GM12873 (cell line): ENCODE results near the gene TMEM271.

Experiments used
- TF ChIP-seq, protein P1 (sequence below): IDR thresholded peaks from 2 replicates; pipeline ENCODE4 v1.5.1; 2012; ENCODE audit warnings: low read depth, mild to moderate bottlenecking, moderate library complexity, low read length, control low read depth; ENCODE audit not compliant: insufficient read depth; ENCODE audit errors: missing control alignments

Gene TMEM271

DNA sequence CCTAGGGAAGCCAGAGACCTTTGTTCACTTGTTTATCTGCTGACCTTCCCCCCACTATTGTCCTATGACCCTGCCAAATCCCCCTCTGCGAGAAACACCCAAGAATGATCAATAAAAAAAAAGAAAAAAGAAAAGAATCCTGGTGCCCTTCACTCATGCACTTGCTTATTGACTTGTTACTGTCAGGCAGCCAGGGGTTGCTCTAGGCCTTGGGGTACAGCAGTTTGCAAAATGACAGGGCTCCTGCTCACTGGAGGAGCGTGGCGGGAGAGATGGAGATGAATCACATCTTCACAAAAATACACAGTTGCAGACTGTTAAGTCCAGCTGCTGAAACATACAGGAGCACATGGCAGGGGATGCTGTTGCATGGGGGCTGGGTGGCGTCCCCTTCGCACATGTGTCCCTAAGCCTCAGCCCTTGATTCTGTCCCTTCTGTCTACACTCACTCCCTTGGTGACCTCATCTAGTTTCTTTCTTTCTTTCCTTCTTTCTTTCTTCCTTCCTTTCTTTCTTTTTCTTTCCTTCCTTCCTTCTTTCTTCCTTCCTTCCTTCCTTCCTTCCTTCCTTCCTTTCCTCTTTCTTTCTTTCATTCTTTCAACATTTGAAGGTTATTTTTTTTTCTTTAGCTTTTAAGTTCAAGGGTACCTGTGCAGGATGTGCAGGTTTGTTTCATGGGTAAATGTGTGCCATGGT lies 16.9 kb upstream of the TMEM271 start:
- TF ChIP-seq, protein P1, sequence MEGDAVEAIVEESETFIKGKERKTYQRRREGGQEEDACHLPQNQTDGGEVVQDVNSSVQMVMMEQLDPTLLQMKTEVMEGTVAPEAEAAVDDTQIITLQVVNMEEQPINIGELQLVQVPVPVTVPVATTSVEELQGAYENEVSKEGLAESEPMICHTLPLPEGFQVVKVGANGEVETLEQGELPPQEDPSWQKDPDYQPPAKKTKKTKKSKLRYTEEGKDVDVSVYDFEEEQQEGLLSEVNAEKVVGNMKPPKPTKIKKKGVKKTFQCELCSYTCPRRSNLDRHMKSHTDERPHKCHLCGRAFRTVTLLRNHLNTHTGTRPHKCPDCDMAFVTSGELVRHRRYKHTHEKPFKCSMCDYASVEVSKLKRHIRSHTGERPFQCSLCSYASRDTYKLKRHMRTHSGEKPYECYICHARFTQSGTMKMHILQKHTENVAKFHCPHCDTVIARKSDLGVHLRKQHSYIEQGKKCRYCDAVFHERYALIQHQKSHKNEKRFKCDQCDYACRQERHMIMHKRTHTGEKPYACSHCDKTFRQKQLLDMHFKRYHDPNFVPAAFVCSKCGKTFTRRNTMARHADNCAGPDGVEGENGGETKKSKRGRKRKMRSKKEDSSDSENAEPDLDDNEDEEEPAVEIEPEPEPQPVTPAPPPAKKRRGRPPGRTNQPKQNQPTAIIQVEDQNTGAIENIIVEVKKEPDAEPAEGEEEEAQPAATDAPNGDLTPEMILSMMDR: no peak

DNA sequence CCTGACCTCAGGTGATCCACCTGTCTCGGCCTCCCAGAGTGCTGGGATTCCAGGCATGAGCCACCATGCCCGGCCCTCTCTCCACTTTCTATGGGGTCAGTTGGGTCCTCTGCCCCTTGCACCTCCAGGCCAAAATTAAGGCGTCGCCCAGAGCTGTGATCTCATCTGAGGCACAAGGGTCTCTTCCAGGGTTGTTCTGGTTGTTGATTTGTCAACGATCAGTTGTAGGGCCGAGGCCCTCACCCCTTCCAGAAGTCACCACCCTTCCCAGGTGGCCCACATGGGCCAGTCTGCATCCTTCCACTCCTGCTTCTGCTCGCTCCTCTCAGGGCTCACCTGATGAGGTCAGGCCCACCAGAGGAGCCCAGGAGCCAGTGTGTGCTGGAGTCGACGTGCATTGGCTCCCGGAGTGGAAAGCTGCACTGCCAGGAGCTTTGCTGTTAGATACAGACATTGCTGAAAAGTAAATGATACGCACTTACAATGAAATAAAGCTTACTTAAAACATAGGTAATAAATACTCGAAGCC lies 14.3 kb upstream of the TMEM271 start:
- TF ChIP-seq, protein P1: no peak

DNA sequence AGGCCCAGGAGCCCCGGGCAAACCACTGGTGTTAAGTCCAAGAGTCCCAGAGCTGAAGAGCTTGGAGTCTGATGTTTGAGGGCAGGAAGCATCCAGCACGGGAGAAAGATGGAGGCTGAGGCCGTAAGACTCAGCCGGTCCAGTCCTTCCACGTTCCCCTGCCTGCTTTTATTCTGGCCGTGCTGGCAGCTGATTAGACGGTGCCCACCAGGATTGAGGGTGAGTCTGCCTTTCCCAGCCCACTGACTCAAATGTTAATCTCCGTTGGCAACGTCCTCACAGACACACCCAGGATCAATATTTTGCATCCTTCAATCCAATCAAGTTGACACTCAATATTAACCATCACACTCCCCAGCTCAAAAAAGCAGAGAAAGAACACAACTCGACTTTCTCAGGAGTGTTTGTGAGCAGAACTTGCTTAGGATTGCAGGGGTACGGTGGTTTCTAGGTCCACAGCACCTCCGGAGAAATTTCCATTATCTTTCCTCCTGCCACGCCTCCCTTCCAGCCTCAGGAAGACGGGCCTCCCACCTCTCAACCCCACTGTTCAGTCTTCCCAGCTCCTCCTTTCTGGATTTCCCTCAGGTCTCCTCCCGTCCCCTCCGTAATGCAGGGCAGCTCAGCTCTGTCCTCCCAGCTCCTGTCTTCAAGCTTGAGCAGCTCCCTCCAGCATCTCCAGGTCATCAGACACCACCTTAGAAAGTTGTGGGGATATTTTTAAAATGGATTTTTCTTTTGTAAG lies 13.3 kb upstream of the TMEM271 start:
- TF ChIP-seq, protein P1: no peak

DNA sequence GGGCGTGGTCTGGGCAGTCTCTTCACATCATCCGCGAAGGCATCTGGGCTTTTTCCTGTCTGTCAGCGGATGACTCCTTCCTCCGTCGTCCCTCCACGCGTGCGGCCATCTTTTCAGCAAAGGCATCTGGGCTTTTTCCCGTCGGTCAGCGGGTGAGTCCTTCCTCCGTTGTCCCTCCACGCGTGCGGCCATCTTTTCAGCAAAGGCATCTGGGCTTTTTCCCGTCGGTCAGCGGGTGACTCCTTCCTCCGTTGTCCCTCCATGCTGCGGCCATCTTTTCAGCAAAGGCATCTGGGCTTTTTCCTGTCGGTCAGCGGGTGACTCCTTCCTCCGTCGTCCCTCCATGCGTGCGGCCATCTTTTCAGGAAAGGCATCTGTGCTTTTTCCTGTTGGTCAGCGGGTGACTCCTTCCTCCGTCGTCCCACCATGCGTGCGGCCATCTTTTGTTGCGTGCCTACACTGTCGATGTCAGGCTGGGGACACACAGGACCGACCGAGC lies 12.3 kb upstream of the TMEM271 start:
- TF ChIP-seq, protein P1: no peak

DNA sequence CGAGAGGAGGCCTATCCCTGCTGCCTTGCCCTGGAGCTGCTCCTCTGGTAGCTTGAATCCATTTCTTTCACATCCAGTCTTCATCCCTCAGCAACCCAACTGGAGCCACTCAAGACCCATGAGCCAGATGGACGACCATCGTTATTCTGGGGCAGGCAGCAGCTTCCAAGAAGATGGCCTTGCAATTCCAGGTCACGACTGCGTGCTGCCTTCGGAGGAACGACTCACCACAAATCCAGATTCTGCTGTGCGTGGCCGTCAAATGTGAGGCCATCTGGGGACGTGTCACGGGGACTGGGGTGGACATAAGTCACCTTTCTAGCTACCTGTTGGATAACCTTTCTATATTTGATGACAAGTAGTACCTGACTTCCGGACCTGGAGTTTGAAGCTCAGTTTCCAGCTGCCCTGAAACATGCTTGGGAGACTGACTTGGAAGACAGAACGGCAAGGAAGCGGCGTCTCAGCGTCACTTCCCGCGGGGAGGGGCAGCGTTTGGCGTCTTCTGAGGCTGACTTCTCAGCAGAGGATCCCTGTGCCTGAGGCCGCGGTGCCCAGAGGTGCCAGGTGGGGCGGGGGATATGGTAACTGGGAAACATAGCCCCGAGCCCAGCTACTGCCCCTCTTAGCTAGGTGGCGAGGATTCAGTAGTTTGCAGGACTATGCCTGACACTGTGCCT lies 11.7 kb upstream of the TMEM271 start:
- TF ChIP-seq, protein P1: no peak

DNA sequence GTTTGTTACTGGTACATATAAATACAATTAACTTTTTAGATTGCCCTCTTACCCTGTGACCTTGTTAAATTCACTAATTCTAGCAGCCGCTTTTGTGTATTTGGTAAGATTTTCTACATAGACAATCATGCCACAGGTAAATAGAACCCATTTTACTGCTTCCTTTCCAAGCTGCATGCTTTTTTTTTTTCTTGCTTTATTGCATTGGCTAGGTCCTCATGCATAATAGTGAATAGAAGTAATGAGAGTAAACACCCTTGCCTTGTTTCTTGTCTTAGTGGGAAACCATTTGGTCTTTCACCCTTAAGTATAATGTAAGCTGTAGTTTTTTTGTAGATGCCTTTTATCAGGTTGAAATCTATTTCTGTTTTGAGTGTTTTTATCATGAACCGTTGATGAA lies 7.7 kb upstream of the TMEM271 start:
- TF ChIP-seq, protein P1: no peak

DNA sequence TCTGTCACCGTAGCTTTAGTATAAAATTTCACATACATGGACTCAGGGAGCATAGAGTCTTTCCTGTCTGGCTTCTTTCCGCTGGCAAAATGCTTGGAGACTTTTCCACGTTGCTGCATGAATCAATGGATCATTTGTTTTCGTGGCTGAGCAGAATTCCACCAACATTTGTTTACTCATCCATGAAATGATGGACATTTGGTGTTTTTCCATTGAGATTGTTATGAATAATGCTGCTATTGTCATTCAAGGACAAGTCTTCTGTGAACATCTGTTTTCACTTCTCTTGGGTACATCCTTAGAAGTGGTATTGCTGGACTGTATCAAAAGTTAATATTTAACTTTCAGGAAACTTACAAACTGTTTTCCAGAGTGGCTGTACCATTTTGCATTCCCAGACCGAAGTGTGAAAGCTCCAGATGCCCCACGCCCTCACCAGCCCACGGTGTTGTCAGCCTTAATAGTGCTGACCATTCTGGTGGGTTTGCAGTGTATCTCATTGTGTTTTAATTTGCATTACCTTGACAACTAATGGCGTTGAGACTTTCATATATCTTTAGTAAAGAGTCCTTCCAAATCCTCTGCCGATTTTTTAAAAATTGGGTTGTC lies 5.8 kb upstream of the TMEM271 start:
- TF ChIP-seq, protein P1: no peak
